GM10847 (cell line): Measurements from ENCODE around the gene SLC19A1.

Experiments used
- POLR2A ChIP-seq: IDR thresholded peaks from 2 replicates; pipeline ENCODE4 v1.6.1; 2011; ENCODE audit not compliant: insufficient read length; ENCODE audit errors: extremely low read depth

Gene SLC19A1

GRCh38 chr21:45511661-45512431 lies 30.4 kb downstream of the SLC19A1 start:
- no peak for TF ChIP-seq POLR2A

- no peak for TF ChIP-seq POLR2A
Observed at GRCh38 chr21:45511007-45511406, 31.2 kb downstream of the SLC19A1 start.

- no peak for TF ChIP-seq POLR2A
Observed at GRCh38 chr21:45510466-45510955, 31.7 kb downstream of the SLC19A1 start.

- no peak for TF ChIP-seq POLR2A
Observed at GRCh38 chr21:45509566-45510465, 32.4 kb downstream of the SLC19A1 start.

GRCh38 chr21:45508607-45509565 lies 33.4 kb downstream of the SLC19A1 start:
- no peak for TF ChIP-seq POLR2A

GRCh38 chr21:45507888-45508508 lies 34.2 kb downstream of the SLC19A1 start:
- TF ChIP-seq POLR2A: no peak

GRCh38 chr21:45507523-45507875 lies 34.7 kb downstream of the SLC19A1 start:
- TF ChIP-seq POLR2A: no peak

- TF ChIP-seq POLR2A: no peak
Observed at GRCh38 chr21:45506836-45507522, 35.3 kb downstream of the SLC19A1 start.

- TF ChIP-seq POLR2A: no peak
Observed at GRCh38 chr21:45506241-45506817, 35.9 kb downstream of the SLC19A1 start.

GRCh38 chr21:45505416-45506021 lies 36.7 kb downstream of the SLC19A1 start:
- TF ChIP-seq POLR2A: no peak

GRCh38 chr21:45504516-45505415 lies 37.5 kb downstream of the SLC19A1 start:
- TF ChIP-seq POLR2A: no peak

- no peak for TF ChIP-seq POLR2A
Observed at GRCh38 chr21:45504021-45504515, 38.2 kb downstream of the SLC19A1 start.

- TF ChIP-seq POLR2A: no peak
Observed at GRCh38 chr21:45502600-45502999, 39.6 kb downstream of the SLC19A1 start.
